ENCODE measurements around the gene PNLIPRP1. TPM values are rescaled to one million over a fixed set of nuclear protein-coding genes. Genes with fewer than 3 reads are reported as not detected.

Gene PNLIPRP1
- total and polyA plus RNA-seq, 2 experiments from 2014 or later, result 0.21 TPM; not detected in 1

DNA sequence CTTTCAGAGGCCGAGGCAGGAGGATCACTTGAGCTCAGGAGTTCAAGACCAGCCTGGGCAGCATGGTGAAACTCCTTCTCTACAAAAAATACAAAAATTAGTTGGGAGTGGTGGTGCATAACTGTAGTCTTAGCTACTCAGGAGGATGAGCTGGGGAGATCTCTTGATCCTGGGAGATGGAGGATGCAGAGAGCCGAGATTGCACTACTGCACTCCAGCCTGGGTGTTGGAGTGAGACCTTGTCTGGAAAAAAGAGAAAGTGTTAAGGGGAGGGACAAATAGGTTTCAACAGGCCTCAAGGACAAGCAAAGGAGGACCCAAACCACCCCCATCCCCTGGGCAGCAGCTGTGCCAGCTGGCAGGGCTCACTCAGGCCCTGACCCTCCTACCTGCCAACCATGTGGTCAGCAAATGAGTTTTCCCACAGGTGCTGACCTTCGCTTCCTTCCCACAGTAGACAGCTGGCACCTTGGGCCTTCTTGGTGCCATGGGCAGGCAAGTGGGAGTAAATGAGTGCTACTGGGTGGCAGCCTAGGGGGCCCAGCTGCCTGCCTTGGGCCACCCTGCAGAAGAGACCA is 24.5 kb downstream of the PNLIPRP1 start:
- Histone ChIP-seq H3K27ac (ENCODE audit: low read depth) (no peak overlapping the region), H3K79me2 (replicated peaks; ENCODE audit: insufficient read depth) (no peaks in the 10 kb centered on the region), H3F3A (replicated peaks; ENCODE audit: low read depth) (no peaks in the 10 kb centered on the region), H3K4me1 (ENCODE audit: insufficient read depth) (no peaks in the 10 kb centered on the region), H3K9me2 (ENCODE audit: insufficient read depth) (peaks cover 6% of the 10 kb centered on the region; the same call in 1 of the 2 replicates), H2AFZ (no peak overlapping the region), H4K20me1 (replicated peaks; ENCODE audit: insufficient read depth) (no peaks in the 10 kb centered on the region), H3K27me3 (ENCODE audit: insufficient read depth) (no peaks in the 10 kb centered on the region), H3K36me3 (ENCODE audit: insufficient read depth) (0 out of 2 replicates have a peak, but pooled peaks cover 3% of the 10 kb centered on the region), H3K4me2 (no peak overlapping the region), H3K4me3 (no peak overlapping the region)
- DNase-seq (ENCODE audit: low spot score), result no peak
- no peak for ATAC-seq
- Mint-ChIP-seq H3K27me3 (ENCODE audit: insufficient read depth, low read depth, poor library complexity) (peaks cover 2% of the 10 kb centered on the region), H3K27ac (no peak overlapping the region), H3K36me3 (ENCODE audit: low read depth) (peaks cover 3% of the 10 kb centered on the region; the same call in 2 of the 3 replicates), H3K9me3 (peaks cover 11% of the 10 kb centered on the region), H3K4me3 (no peak overlapping the region), H3K4me1 (peaks cover 6% of the 10 kb centered on the region; the same call in 2 of the 3 replicates)
- no peak for TF ChIP-seq JUNB (IDR thresholded peaks at IDR 0.05; ENCODE audit: unreplicated experiment)
- no peak for TF ChIP-seq ZNF114 (CRISPR knock-in tag; IDR thresholded peaks at IDR 0.05)
- TF ChIP-seq, protein P1, sequence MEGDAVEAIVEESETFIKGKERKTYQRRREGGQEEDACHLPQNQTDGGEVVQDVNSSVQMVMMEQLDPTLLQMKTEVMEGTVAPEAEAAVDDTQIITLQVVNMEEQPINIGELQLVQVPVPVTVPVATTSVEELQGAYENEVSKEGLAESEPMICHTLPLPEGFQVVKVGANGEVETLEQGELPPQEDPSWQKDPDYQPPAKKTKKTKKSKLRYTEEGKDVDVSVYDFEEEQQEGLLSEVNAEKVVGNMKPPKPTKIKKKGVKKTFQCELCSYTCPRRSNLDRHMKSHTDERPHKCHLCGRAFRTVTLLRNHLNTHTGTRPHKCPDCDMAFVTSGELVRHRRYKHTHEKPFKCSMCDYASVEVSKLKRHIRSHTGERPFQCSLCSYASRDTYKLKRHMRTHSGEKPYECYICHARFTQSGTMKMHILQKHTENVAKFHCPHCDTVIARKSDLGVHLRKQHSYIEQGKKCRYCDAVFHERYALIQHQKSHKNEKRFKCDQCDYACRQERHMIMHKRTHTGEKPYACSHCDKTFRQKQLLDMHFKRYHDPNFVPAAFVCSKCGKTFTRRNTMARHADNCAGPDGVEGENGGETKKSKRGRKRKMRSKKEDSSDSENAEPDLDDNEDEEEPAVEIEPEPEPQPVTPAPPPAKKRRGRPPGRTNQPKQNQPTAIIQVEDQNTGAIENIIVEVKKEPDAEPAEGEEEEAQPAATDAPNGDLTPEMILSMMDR (conservative IDR thresholded peaks at IDR 0.05; ENCODE audit: low read depth in 2 of 2), result no peak
- no peak for TF ChIP-seq ETS1 (IDR thresholded peaks at IDR 0.05)
- no peak for TF ChIP-seq POLR2AphosphoS5 (IDR thresholded peaks at IDR 0.05; ENCODE audit: low read depth)
- no peak for TF ChIP-seq CREB1 (CRISPR knock-in tag; IDR thresholded peaks at IDR 0.05; ENCODE audit: low read depth)
- no peak for TF ChIP-seq REST (IDR thresholded peaks at IDR 0.05; ENCODE audit: unreplicated experiment)
- no peak for TF ChIP-seq EZH2phosphoT487 (IDR thresholded peaks at IDR 0.05; ENCODE audit: unreplicated experiment)
- TF ChIP-seq, protein P2, sequence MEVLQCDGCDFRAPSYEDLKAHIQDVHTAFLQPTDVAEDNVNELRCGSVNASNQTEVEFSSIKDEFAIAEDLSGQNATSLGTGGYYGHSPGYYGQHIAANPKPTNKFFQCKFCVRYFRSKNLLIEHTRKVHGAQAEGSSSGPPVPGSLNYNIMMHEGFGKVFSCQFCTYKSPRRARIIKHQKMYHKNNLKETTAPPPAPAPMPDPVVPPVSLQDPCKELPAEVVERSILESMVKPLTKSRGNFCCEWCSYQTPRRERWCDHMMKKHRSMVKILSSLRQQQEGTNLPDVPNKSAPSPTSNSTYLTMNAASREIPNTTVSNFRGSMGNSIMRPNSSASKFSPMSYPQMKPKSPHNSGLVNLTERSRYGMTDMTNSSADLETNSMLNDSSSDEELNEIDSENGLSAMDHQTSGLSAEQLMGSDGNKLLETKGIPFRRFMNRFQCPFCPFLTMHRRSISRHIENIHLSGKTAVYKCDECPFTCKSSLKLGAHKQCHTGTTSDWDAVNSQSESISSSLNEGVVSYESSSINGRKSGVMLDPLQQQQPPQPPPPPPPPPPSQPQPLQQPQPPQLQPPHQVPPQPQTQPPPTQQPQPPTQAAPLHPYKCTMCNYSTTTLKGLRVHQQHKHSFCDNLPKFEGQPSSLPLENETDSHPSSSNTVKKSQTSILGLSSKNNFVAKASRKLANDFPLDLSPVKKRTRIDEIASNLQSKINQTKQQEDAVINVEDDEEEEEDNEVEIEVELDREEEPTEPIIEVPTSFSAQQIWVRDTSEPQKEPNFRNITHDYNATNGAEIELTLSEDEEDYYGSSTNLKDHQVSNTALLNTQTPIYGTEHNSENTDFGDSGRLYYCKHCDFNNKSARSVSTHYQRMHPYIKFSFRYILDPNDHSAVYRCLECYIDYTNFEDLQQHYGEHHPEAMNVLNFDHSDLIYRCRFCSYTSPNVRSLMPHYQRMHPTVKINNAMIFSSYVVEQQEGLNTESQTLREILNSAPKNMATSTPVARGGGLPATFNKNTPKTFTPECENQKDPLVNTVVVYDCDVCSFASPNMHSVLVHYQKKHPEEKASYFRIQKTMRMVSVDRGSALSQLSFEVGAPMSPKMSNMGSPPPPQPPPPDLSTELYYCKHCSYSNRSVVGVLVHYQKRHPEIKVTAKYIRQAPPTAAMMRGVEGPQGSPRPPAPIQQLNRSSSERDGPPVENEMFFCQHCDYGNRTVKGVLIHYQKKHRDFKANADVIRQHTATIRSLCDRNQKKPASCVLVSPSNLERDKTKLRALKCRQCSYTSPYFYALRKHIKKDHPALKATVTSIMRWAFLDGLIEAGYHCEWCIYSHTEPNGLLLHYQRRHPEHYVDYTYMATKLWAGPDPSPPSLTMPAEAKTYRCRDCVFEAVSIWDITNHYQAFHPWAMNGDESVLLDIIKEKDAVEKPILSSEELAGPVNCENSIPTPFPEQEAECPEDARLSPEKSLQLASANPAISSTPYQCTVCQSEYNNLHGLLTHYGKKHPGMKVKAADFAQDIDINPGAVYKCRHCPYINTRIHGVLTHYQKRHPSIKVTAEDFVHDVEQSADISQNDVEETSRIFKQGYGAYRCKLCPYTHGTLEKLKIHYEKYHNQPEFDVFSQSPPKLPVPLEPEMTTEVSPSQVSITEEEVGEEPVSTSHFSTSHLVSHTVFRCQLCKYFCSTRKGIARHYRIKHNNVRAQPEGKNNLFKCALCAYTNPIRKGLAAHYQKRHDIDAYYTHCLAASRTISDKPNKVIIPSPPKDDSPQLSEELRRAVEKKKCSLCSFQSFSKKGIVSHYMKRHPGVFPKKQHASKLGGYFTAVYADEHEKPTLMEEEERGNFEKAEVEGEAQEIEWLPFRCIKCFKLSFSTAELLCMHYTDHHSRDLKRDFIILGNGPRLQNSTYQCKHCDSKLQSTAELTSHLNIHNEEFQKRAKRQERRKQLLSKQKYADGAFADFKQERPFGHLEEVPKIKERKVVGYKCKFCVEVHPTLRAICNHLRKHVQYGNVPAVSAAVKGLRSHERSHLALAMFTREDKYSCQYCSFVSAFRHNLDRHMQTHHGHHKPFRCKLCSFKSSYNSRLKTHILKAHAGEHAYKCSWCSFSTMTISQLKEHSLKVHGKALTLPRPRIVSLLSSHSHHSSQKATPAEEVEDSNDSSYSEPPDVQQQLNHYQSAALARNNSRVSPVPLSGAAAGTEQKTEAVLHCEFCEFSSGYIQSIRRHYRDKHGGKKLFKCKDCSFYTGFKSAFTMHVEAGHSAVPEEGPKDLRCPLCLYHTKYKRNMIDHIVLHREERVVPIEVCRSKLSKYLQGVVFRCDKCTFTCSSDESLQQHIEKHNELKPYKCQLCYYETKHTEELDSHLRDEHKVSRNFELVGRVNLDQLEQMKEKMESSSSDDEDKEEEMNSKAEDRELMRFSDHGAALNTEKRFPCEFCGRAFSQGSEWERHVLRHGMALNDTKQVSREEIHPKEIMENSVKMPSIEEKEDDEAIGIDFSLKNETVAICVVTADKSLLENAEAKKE (CRISPR knock-in tag; IDR thresholded peaks at IDR 0.05), result no peak

Measured in GM23338 (cell line).